Measurements from ENCODE around the gene TMEM181.

DNA sequence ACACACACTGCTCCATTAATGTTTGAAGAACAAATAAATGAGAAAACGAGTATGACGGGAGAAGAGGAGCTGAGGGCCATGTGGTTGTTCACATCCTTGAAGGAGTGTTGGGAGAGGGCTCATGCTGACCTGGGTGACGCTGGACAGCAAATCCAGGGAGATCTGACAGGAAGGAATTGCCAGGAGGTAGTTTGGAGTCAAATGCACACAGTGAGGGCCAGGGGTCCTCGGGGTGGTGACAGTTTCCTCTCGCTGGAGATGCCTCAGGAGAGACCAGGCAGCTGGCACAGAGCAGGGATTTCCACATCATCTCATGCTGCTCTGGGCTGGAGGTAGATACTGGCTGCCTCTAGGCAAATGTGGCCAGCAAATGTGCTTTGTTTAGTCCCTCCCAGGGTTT is 2.0 kb upstream of the TMEM181 start:
- no peak for TF ChIP-seq PHF21A (CRISPR knock-in tag; IDR thresholded peaks at IDR 0.05)
- TF ChIP-seq, protein P1, sequence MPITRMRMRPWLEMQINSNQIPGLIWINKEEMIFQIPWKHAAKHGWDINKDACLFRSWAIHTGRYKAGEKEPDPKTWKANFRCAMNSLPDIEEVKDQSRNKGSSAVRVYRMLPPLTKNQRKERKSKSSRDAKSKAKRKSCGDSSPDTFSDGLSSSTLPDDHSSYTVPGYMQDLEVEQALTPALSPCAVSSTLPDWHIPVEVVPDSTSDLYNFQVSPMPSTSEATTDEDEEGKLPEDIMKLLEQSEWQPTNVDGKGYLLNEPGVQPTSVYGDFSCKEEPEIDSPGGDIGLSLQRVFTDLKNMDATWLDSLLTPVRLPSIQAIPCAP (CRISPR knock-in tag; IDR thresholded peaks at IDR 0.05; ENCODE audit: low read depth) = no peak
- TF ChIP-seq, protein P2, sequence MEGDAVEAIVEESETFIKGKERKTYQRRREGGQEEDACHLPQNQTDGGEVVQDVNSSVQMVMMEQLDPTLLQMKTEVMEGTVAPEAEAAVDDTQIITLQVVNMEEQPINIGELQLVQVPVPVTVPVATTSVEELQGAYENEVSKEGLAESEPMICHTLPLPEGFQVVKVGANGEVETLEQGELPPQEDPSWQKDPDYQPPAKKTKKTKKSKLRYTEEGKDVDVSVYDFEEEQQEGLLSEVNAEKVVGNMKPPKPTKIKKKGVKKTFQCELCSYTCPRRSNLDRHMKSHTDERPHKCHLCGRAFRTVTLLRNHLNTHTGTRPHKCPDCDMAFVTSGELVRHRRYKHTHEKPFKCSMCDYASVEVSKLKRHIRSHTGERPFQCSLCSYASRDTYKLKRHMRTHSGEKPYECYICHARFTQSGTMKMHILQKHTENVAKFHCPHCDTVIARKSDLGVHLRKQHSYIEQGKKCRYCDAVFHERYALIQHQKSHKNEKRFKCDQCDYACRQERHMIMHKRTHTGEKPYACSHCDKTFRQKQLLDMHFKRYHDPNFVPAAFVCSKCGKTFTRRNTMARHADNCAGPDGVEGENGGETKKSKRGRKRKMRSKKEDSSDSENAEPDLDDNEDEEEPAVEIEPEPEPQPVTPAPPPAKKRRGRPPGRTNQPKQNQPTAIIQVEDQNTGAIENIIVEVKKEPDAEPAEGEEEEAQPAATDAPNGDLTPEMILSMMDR (CRISPR knock-in tag; IDR thresholded peaks at IDR 0.05) = no peak
- no peak for TF ChIP-seq RXRA (CRISPR knock-in tag; IDR thresholded peaks at IDR 0.05)
- no peak for TF ChIP-seq JUN (CRISPR knock-in tag; IDR thresholded peaks at IDR 0.05)
- TF ChIP-seq FOXJ3 (CRISPR knock-in tag; IDR thresholded peaks at IDR 0.05; ENCODE audit: borderline replicate concordance) = no peak
- TF ChIP-seq ZNF788 (CRISPR knock-in tag; IDR thresholded peaks at IDR 0.05; ENCODE audit: borderline replicate concordance) = no peak
- TF ChIP-seq ZNF7 (CRISPR knock-in tag; IDR thresholded peaks at IDR 0.05) = no peak
- no peak for TF ChIP-seq ZNF296 (CRISPR knock-in tag; conservative IDR thresholded peaks at IDR 0.05)
- TF ChIP-seq ELF1 (CRISPR knock-in tag; IDR thresholded peaks at IDR 0.05) = no peak
- TF ChIP-seq, protein P3, sequence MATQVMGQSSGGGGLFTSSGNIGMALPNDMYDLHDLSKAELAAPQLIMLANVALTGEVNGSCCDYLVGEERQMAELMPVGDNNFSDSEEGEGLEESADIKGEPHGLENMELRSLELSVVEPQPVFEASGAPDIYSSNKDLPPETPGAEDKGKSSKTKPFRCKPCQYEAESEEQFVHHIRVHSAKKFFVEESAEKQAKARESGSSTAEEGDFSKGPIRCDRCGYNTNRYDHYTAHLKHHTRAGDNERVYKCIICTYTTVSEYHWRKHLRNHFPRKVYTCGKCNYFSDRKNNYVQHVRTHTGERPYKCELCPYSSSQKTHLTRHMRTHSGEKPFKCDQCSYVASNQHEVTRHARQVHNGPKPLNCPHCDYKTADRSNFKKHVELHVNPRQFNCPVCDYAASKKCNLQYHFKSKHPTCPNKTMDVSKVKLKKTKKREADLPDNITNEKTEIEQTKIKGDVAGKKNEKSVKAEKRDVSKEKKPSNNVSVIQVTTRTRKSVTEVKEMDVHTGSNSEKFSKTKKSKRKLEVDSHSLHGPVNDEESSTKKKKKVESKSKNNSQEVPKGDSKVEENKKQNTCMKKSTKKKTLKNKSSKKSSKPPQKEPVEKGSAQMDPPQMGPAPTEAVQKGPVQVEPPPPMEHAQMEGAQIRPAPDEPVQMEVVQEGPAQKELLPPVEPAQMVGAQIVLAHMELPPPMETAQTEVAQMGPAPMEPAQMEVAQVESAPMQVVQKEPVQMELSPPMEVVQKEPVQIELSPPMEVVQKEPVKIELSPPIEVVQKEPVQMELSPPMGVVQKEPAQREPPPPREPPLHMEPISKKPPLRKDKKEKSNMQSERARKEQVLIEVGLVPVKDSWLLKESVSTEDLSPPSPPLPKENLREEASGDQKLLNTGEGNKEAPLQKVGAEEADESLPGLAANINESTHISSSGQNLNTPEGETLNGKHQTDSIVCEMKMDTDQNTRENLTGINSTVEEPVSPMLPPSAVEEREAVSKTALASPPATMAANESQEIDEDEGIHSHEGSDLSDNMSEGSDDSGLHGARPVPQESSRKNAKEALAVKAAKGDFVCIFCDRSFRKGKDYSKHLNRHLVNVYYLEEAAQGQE (IDR thresholded peaks at IDR 0.05; ENCODE audit: borderline replicate concordance in 1 of 2, low read depth in 1 of 2, low read length in 2 of 2) = peak in 1 of 2 experiments; percentile 60; a peak in 2 of 4 replicates
- no peak for TF ChIP-seq NFIC (IDR thresholded peaks at IDR 0.05; ENCODE audit: low read length)

All from HepG2 (cell line).